WERI-Rb-1 (cell line): ENCODE measurements around the gene ZNF470.

Source experiments
- DNase-seq: peaks from one replicate; pipeline ENCODE4 v3.0.0-alpha.2; 2020
- H3K27ac ChIP-seq: fragments of 250-450 bp; sonication (Bioruptor Pico); 2 replicates; pipeline ENCODE4 v1.5.1; 2020; ENCODE audit warnings: mild to moderate bottlenecking, moderate library complexity
- H3K27me3 ChIP-seq: fragments of 250-450 bp; sonication (Bioruptor Pico); 2 replicates; pipeline ENCODE4 v1.5.1; 2021; ENCODE audit warnings: mild to moderate bottlenecking, low read depth, moderate library complexity; ENCODE audit not compliant: insufficient read depth, severe bottlenecking
- H3K36me3 ChIP-seq: fragments of 250-450 bp; sonication (Bioruptor Pico); 2 replicates; pipeline ENCODE4 v1.5.1; 2020; ENCODE audit warnings: mild to moderate bottlenecking, moderate library complexity
- H3K4me3 ChIP-seq: 2 replicates; pipeline ENCODE4 v1.5.1; 2011; ENCODE audit warnings: low read depth, mild to moderate bottlenecking, control low read depth, low read length
- H3K9me3 ChIP-seq: fragments of 250-450 bp; sonication (Bioruptor Pico); 2 replicates; pipeline ENCODE4 v1.5.1; 2021; ENCODE audit warnings: mild to moderate bottlenecking, moderate library complexity; ENCODE audit not compliant: severe bottlenecking
- TF ChIP-seq, protein P1 (sequence below): IDR thresholded peaks from 2 replicates; pipeline ENCODE4 v1.5.1; 2011; ENCODE audit warnings: low read depth, mild to moderate bottlenecking, control low read depth, inconsistent platforms, low read length

ZNF470 gene

DNA sequence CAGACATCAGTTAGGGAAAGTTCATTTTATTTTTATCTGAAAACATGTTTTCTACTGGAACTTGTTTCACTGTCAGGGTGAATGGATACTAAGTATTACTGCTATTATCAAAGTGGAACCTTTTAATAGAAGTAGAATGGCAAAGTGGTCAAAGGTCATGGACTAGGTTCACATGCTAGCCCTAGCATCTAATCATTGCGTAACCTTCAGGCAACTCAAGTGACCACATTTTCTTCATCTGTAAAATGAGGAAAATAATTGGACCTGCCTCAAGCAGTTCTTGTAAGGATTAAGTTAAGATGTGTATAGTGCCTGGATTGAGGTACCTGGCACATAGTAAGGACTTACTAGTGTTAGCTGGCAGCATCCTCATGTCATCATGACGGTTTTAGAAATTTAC, 23.5 kb upstream of the ZNF470 start:
- H3K36me3 ChIP-seq: peaks cover 58% of the 10 kb centered on the region
- DNase-seq: no peak
- H3K27me3 ChIP-seq: no peaks in the 10 kb centered on the region
- H3K9me3 ChIP-seq: no peaks in the 10 kb centered on the region
- TF ChIP-seq, protein P1, sequence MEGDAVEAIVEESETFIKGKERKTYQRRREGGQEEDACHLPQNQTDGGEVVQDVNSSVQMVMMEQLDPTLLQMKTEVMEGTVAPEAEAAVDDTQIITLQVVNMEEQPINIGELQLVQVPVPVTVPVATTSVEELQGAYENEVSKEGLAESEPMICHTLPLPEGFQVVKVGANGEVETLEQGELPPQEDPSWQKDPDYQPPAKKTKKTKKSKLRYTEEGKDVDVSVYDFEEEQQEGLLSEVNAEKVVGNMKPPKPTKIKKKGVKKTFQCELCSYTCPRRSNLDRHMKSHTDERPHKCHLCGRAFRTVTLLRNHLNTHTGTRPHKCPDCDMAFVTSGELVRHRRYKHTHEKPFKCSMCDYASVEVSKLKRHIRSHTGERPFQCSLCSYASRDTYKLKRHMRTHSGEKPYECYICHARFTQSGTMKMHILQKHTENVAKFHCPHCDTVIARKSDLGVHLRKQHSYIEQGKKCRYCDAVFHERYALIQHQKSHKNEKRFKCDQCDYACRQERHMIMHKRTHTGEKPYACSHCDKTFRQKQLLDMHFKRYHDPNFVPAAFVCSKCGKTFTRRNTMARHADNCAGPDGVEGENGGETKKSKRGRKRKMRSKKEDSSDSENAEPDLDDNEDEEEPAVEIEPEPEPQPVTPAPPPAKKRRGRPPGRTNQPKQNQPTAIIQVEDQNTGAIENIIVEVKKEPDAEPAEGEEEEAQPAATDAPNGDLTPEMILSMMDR: no peak
- H3K4me3 ChIP-seq: no peak overlapping the region
- H3K27ac ChIP-seq: no peak overlapping the region

DNA sequence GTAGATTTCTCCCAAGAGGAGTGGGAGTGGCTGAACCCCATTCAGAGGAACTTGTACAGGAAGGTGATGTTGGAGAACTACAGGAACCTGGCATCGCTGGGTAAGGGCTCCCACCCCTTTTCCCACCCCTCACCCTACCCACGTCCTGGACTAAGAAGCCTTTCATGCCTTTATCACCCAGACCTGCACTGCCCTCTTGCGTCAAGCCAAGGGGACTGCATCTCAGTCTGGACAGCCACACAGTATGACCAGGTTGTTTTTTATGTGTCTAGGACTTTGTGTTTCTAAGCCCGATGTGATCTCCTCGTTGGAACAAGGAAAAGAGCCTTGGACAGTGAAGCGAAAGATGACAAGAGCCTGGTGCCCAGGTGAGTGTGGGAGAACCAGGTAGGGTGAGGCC, 19.7 kb upstream of the ZNF470 start:
- H3K4me3 ChIP-seq: no peak overlapping the region
- H3K27me3 ChIP-seq: no peaks in the 10 kb centered on the region
- TF ChIP-seq, protein P1: peak; percentile 51
- peaks cover 63% of the 10 kb centered on the region for H3K36me3 ChIP-seq
- DNase-seq: peak; percentile 51
- no peaks in the 10 kb centered on the region for H3K9me3 ChIP-seq
- H3K27ac ChIP-seq: no peak overlapping the region

DNA sequence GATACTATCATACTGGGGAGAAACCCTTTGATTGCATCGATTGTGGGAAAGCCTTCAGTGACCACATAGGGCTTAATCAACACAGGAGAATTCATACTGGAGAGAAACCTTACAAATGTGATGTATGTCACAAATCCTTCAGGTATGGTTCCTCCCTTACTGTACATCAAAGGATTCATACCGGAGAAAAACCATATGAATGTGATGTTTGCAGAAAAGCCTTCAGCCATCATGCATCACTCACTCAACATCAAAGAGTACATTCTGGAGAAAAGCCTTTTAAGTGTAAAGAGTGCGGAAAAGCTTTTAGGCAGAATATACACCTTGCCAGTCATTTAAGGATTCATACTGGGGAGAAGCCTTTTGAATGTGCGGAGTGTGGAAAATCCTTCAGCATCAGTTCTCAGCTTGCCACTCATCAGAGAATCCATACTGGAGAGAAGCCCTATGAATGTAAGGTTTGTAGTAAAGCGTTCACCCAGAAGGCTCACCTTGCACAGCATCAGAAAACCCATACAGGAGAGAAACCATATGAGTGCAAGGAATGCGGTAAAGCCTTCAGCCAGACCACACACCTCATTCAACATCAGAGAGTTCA, 12.9 kb upstream of the ZNF470 start:
- Histone ChIP-seq H3K27ac (no peak overlapping the region), H3K27me3 (no peaks in the 10 kb centered on the region), H3K4me3 (no peak overlapping the region), H3K36me3 (peaks cover 41% of the 10 kb centered on the region), H3K9me3 (peaks cover 13% of the 10 kb centered on the region)
- DNase-seq: no peak
- TF ChIP-seq, protein P1: no peak

DNA sequence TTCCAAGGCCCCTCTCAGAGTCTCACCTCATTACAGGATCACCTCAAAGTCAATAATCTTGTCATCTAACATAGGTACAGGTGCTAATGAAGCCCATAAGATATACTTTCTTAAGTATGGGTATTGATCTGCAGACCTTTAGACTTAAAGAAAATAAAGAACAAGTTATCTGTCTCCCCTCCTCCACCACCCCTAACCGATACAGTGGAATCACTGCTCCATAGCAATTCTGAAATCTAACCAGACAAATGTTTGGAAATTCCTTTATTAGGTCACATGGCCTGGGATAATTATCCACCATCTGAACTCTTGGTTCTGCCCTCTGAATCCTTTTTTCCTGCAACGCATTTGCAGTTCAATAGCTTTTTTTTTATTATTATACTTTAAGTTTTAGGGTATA, 4.5 kb upstream of the ZNF470 start:
- H3K27me3 ChIP-seq: no peaks in the 10 kb centered on the region
- TF ChIP-seq, protein P1: no peak
- H3K9me3 ChIP-seq: peaks cover 26% of the 10 kb centered on the region
- DNase-seq: no peak
- no peak overlapping the region for H3K4me3 ChIP-seq
- H3K27ac ChIP-seq: no peak overlapping the region
- no peaks in the 10 kb centered on the region for H3K36me3 ChIP-seq

DNA sequence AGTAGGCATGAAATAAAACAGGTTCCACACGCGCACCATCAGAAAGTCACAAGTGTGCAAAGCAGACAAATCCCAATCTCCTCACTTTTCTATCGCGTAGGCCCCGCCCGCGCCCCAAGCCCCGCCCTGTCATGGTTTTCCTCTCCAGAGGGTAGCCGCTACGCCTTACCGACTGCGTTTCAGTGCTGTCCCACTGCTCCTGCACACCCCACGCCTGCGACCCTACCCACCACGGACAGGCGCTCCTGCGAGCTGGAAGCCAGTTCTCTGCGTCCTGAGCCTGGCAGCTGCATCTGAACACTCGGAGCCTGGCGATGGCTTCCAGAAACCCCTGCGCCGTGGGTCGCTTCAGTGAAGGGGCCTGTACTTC, 379 bp upstream of the ZNF470 start:
- H3K27ac ChIP-seq: peak overlapping the region; percentile 42
- TF ChIP-seq, protein P1: no peak
- peak overlapping the region; percentile 94 for H3K4me3 ChIP-seq
- H3K9me3 ChIP-seq: peaks cover 24% of the 10 kb centered on the region
- no peaks in the 10 kb centered on the region for H3K27me3 ChIP-seq
- peaks cover 29% of the 10 kb centered on the region for H3K36me3 ChIP-seq
- peak; percentile 56 for DNase-seq

DNA sequence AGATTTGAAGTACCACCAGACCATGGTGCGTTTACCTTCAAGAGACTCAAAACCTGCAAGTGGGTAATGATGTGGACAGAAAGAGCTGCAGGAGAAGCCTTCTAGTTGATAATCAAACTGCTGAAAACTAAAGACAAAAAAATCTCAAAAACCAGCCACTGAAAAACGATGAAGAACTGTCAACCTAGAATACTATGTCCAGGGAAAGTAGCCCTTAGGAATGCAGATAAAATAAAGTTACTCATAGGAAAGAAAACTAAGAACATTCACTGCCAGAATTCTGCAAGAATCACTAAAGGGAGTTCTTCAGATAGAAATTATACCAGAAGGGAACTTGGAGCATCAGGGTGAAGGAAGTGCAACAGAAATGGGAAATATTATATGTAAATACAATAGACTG, 5.3 kb downstream of the ZNF470 start:
- no peak for DNase-seq
- Histone ChIP-seq H3K9me3 (peaks cover 30% of the 10 kb centered on the region), H3K27me3 (no peaks in the 10 kb centered on the region), H3K36me3 (peaks cover 68% of the 10 kb centered on the region), H3K4me3 (no peak overlapping the region), H3K27ac (no peak overlapping the region)
- TF ChIP-seq, protein P1: no peak
